ENCODE data around the gene NKAIN4.

The NKAIN4 gene

GRCh38 chr20:63273635-63274380 is 19.5 kb upstream of the NKAIN4 start:
- DNase-seq: no peak

DNA sequence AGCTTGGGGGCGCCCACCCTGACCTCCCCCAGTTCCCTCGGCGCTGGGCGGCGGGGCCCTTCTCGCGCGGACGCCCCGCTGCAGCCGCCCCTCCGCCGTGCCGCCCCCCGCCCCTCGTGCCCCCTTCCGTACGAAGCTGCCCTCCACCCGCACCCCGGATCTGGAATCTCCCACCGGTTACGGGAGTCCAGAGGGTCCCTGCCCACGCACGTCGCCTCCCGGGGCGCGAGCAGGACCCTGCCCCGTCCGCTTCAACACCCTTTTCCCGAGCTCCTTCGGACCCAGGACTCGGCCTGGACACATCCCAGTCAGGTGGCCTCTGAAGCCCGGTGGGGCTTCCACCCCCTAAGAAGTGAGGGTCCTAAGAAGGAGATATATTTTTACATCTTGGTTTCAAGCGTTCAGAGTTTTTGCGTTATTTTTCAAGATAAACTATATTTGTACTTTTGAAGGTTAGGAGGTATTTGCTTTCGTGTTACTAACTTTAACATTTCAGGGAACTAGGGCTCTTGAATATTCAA is 18.9 kb upstream of the NKAIN4 start:
- DNase-seq: peak; percentile 4

DNA sequence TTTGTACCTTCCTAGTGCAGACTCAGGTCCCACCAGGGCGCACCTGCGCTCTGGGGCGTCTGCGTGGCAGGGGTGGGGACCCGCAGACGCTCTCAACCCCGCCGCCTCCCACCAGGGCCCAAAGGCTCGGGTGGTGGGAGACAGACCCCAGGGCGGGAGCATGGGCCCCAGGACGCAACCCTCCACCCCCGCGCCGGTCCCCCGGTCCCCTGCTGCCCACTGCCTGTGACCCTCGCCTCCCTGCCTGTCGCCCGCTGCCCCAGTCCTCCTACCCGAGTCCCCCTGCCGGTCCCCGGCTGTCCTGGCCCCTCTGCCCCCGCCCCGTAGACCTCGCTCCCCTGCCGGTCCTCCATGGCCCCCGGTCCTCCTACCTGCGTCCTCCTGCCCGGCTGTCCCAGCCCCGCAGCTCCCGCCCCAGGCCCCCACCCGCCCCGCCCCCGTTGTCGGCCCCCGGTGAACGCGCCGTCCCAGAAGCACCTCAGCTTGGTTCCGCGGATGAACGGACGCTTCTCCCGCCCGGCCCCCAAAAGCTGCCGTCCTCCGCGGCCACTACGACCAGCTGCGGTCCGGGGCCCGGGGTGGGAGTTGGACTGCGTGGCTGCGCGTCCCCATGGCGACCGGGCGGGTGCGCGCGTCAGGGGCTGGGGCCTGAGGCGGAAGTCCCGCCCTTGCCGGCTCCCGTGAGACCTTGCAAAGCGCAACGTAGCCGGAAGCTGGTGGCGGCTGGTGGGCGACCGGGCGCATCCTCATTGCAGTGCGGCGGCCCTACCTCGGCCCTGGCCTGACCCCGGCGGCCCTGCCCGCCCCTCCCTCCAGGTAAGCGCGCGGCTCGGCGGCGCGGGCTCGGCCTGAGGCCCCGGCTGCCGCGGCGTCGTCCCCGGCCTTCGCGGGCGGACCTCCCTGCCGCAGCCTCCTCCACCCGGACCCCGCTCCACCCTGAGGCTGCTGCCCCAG is 18.1 kb upstream of the NKAIN4 start, which contains the start of gene ARFGAP1:
Gene ARFGAP1, plus strand, starts transcription at position 709 of the 954 bp plus-strand sequence. CDS start 2,768 bp downstream, outside the sequence.
- peak; percentile 94 for DNase-seq

DNA sequence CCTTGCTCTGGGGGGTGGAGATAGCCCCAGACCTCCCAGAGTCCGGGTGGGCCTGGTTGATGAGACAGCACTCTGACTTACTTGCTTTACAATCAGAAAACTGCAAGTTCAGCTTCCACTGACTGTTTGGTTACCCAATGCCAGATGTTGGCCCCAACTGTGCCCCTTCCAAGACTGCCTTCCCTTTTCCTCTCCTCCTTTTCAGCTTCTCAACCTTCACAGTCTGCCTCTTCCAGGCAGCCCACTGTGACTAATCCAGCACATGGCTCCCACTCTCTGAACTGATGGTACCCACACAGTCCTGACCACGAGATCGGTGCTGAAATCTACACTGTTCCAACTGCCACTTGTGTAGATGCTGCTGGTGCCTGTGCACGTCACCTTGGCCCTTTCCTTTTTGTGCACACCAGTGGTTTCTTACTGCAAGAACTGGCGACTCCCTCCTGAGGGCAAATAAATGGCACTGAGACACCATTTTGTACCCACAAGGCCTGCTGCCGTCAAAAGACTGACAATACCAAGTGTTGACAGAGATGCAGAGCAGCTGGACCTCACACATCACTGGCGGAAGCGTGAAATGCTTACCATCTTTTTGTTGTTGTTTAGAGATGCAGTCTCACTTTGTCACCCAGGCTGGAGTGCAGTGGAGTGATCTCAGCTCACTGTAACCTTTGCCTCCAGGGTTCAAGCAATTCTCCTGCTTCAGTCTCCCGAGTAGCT is 16.5 kb upstream of the NKAIN4 start:
- DNase-seq: no peak

GRCh38 chr20:63269724-63270123 is 15.5 kb upstream of the NKAIN4 start:
- DNase-seq: no peak

DNA sequence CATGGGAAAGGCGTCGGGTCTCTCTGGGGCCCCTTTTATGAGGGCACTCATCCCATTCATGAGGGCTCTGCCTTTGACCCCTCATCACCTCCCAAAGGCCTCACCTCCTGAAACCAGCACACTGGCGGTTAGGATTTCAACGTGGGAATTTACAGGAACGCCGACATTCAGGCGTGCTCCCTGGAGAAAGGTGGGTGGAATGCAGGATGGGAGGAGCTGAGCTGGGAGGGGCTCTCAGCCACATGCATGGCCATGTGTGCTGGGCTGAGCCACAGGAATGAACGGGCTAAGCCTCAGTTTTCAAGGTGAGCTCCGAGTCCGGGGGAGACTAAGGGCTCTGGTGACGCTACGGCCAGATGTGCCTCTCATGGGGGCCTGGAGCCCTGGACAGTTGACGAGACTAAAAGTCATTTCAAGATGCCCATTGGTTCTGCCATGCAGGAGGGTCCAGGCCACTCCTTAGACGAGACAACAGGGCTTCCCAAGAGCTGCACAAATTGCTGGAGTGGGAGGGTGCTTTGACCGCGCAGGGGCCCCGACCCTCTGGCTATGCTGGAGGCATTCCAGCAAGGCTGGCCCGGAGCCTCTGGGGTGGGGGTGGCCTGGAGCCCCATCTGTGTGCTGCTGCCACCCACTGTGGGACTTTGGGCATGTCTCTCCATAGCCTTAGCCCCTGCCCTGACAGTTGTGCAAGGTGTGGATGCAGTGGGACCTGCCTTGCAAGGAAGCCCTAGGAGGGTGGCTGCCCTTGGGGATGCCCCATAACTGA is 14.6 kb upstream of the NKAIN4 start:
- DNase-seq: no peak

DNA sequence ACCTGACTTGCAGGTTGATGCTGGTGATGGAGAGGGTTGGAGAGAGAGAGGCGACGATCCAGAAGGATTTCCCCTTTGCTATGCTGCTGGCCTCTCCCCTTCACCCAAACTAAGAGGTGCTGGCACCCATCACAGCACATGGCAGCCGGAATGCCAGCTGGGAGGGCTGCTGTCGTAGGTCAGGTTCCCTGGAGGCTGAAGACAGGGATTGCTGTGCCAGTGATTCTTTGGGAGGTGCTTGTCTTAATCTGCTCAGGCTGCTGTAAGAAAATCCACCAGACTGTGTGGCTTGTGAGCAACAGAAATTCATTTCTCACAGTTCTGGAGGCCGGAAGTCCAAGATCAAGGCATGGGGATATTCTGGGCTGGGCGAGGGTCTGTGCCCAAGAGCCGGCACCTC is 14.0 kb upstream of the NKAIN4 start:
- no peak for DNase-seq

GRCh38 chr20:63267691-63268090 is 13.4 kb upstream of the NKAIN4 start:
- DNase-seq: no peak

DNA sequence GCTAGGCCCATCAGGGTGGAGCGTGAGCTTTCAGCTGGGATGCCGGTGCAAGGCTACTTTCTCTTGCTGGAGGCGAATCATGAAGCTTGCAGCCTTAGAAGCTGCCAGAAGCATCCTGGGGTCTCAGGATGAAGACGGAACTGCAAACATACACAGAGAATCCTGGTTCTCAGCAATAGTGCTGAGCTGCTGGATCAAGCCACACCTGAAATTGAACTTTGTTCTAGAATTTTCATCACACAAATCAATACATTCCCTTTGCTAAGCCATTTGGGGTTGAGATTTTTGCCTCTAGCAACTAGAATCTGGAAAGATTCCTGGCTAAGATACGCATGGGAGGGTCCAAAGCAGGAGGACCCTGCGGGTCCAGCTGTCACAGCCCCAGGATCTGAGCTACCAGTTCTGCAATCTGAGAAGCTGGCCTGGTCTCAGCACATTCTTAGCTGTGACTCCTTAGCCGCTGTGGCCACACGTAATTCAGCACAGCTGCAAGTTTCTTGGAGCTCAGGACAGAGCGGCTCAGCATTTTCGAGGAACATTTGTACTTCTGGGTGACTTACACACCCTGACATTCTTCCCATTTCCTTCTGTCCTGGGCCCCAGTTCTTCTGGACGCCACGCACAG is 11.7 kb upstream of the NKAIN4 start:
- DNase-seq: no peak

DNA sequence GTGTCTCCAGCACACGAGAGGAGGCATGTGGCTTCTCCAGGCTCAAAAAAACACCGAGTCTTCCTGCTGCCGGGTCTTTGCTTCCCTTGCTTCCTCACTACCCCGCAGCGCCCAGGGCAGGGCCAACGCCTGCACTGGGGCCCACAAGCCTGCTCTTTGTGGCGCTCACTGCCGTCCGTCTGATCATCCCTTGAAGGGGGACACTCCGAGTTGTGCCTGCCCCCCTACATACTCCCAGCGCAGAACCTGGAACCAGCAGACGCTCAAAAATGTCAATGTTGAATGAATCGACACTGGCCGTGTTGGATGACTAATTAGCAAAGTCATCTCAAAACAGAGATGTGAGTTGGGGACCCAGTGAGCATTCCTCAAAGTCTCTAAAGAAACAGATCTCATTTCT is 10.3 kb upstream of the NKAIN4 start:
- no peak for DNase-seq

DNA sequence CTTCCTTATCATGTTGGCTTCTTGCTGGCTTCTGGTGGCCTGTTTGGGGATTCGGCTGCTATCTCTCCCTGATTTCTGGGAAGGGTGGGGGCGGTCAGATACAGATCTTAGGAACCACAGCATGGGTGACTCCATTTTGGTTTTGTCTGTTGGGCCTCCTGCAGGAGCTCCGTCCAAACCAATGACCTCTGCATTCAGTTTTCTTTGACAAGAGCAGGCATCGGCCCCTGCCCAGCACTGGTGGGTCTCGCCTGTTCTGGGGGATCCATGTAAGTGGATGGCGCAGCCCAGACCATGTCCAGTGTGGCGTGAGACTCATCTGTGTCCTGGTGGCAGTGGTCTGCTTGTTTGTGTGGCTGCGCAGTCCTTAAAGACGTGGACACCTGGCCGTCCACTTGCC is 9.7 kb upstream of the NKAIN4 start:
- DNase-seq: no peak

- no peak for DNase-seq
These were observed 8.6 kb upstream of the NKAIN4 start for GRCh38 chr20:63262836-63263235.

- no peak for DNase-seq
These were observed 7.7 kb upstream of the NKAIN4 start for GRCh38 chr20:63261795-63262528.

GRCh38 chr20:63261060-63261794 is 7.0 kb upstream of the NKAIN4 start:
- no peak for DNase-seq

- DNase-seq: no peak
These were observed 6.3 kb upstream of the NKAIN4 start for GRCh38 chr20:63260521-63260920.

DNA sequence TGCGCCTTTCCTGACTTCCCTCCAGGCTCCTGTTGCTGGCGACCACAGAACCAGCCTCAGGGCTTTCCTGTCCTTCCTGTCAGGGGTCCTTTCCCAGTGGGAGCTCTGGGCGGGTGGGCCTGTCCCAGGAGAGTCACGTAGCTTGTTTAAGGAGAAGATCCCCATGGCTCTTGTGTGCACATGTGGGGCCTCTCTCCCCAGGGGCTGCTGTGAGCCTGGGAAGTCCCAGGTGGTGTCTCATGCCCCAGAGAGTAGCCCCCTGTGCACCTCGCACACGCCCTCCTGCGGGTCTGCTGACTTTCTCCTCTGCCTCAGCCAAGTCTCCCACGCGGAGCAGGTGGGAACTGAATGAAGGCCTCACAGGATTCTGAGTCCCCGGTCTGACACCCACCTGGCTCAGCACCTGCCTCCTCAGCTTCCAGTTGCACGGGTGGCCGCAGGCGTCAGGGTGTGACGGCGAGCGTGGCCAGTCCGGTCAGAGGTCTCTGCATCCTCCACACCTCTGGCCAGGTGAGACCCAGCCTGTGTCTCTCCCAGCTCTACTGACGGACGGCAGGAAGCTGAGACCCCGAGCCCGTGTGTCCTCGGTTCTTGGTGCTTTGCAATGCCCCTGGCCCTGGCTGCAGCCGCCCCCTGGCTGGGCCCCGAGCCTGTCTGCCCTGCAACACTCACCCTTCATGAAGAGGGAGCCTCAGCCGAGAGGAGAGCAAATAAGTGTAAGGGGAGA is 5.6 kb upstream of the NKAIN4 start:
- no peak for DNase-seq

- DNase-seq: no peak
These were observed 4.5 kb upstream of the NKAIN4 start for GRCh38 chr20:63258781-63259180.

GRCh38 chr20:63257629-63258028 is 3.4 kb upstream of the NKAIN4 start:
- DNase-seq: no peak

- no peak for DNase-seq
These were observed 2.7 kb upstream of the NKAIN4 start for GRCh38 chr20:63256954-63257353.

All from suppressor macrophage treated with lipopolysaccharide for 4 hours (primary cell).